Osteocyte (in vitro differentiated cells): ENCODE measurements around the gene PTPRF. TPM values are rescaled to one million over a fixed set of nuclear protein-coding genes. Genes with fewer than 3 reads are reported as not detected.
"Not testable (repeated sequence)": the region's sequence is repeated elsewhere in the genome, so short reads cannot be mapped to it uniquely, and the experiment has no call there.

Source experiments
- DNase-seq: peaks from one replicate; pipeline ENCODE4 v3.0.0; 2021; ENCODE audit warnings: mixed read lengths; ENCODE audit not compliant: unreplicated experiment; ENCODE audit errors: extremely low spot score
- H3K27ac Mint-ChIP-seq: one replicate; pipeline ENCODE4 v1.8.0; 2021; ENCODE audit warnings: mild to moderate bottlenecking, mixed read lengths; ENCODE audit not compliant: unreplicated experiment
- H3K27me3 Mint-ChIP-seq: one replicate; pipeline ENCODE4 v1.8.0; 2021; ENCODE audit warnings: mixed read lengths; ENCODE audit not compliant: unreplicated experiment
- H3K36me3 Mint-ChIP-seq: one replicate; pipeline ENCODE4 v1.8.0; 2021; ENCODE audit warnings: mixed read lengths; ENCODE audit not compliant: unreplicated experiment
- H3K4me1 Mint-ChIP-seq: one replicate; pipeline ENCODE4 v1.8.0; 2021; ENCODE audit warnings: mixed read lengths; ENCODE audit not compliant: unreplicated experiment
- H3K4me3 Mint-ChIP-seq: one replicate; pipeline ENCODE4 v1.8.0; 2021; ENCODE audit warnings: mild to moderate bottlenecking, moderate library complexity, mixed read lengths; ENCODE audit not compliant: unreplicated experiment
- H3K9me3 Mint-ChIP-seq: one replicate; pipeline ENCODE4 v1.8.0; 2021; ENCODE audit warnings: mixed read lengths; ENCODE audit not compliant: unreplicated experiment
- total RNA-seq: library from RNA; stranded (reverse); gene quantifications from 2 replicates; pipeline ENCODE4 v1.2.1, GENCODE V29; 2021
- TF ChIP-seq, protein P1 (sequence below): fragments of 200-600 bp; sonication (generic); IDR thresholded peaks from 2 replicates; pipeline ENCODE4 v1.5.0; 2021; ENCODE audit warnings: antibody characterized with exemption, mild to moderate bottlenecking, moderate library complexity

The PTPRF gene
- total RNA-seq, 1 donor from 2014 or later = 37.3 TPM

DNA sequence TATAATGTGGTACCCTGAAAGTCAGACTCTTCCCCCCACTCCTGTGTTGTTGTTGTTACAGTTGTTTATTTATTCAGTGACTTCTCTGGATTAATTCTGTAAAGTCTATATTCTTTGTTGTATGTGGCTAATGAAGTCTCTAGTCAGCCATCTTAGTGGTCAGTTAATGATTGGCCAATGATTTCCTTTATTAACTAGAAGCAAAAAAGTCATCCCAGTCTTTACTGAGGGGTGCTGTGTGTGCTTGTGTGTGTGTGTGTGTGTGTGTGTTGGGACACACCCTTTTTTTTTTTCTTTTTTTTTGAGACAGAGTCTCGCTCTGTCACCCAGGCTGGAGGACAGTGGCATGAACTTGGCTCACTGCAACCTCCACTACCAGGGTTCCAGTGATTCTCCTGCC is 39.6 kb upstream of the PTPRF start:
- no peak for DNase-seq
- Mint-ChIP-seq H3K4me3 (no peak overlapping the region), H3K4me1 (peaks cover 13% of the 10 kb centered on the region), H3K27ac (no peak overlapping the region), H3K36me3 (peaks cover 12% of the 10 kb centered on the region), H3K9me3 (peaks cover 21% of the 10 kb centered on the region), H3K27me3 (no peaks in the 10 kb centered on the region)
- TF ChIP-seq, protein P1, sequence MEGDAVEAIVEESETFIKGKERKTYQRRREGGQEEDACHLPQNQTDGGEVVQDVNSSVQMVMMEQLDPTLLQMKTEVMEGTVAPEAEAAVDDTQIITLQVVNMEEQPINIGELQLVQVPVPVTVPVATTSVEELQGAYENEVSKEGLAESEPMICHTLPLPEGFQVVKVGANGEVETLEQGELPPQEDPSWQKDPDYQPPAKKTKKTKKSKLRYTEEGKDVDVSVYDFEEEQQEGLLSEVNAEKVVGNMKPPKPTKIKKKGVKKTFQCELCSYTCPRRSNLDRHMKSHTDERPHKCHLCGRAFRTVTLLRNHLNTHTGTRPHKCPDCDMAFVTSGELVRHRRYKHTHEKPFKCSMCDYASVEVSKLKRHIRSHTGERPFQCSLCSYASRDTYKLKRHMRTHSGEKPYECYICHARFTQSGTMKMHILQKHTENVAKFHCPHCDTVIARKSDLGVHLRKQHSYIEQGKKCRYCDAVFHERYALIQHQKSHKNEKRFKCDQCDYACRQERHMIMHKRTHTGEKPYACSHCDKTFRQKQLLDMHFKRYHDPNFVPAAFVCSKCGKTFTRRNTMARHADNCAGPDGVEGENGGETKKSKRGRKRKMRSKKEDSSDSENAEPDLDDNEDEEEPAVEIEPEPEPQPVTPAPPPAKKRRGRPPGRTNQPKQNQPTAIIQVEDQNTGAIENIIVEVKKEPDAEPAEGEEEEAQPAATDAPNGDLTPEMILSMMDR = no peak

DNA sequence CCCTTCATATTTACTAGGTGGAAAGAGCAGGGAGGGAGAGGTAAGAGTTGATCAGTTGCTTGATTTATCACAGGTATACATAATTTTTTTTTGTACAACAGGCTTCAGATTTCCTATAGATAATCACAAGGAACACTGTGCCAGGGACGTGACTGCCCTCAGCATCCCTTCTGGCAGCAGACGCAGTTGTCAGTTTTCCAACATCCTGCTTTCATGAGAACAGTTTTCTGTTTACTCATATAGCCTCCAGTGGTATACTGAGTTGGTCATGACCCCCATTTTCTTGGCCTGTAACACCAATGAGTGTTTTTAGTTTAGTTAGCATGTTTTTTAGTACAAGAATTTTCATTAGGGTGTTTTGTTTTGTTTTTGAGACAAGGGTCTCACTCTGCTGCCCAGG is 37.9 kb upstream of the PTPRF start:
- TF ChIP-seq, protein P1 = no peak
- Mint-ChIP-seq H3K27ac (peak overlapping the region; percentile 3), H3K27me3 (no peaks in the 10 kb centered on the region), H3K4me3 (no peak overlapping the region), H3K4me1 (peaks cover 13% of the 10 kb centered on the region), H3K36me3 (peaks cover 10% of the 10 kb centered on the region), H3K9me3 (peaks cover 18% of the 10 kb centered on the region)
- no peak for DNase-seq

DNA sequence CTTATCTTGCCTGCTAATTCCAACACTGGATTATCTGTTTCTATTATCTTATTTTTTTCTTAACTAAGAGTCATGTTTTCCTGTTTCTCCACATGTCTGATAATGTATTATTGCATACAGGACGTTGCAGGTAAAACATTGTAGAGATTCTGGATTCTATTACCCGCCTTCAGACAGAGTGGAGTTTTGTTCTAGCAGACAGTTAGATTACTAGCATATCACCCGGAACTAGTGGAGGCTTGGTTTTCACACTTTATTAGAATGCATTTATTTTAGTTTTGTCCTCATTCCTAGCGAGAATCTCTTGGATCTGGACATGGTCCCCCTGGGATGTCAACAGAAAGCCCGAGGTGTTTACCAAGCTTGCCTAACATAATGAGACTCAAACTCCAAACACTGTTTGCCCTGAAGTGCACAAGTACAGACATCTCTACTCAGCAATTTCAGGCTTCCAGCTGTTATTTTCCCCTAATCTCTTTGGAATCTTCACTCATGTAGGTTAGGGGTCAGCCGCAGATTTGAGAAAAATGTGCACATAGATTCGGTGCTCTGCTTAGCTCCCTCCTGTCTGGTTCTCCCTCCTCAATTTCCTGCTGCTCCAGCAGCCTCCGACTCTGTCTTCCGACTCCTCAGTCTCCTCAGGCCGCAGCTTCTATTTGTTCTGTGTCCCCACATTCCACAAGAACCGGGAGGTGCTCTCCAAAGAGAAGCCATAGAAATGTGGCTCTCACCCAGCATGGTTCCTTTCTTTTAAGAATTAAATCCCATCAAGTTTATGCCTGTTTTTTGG is 36.8 kb upstream of the PTPRF start:
- peaks cover 12% of the 10 kb centered on the region for H3K9me3 Mint-ChIP-seq
- peak overlapping the region; percentile 64 for H3K27ac Mint-ChIP-seq
- peak overlapping the region; percentile 18 for H3K4me3 Mint-ChIP-seq
- H3K4me1 Mint-ChIP-seq = peaks cover 13% of the 10 kb centered on the region
- H3K36me3 Mint-ChIP-seq = peaks cover 4% of the 10 kb centered on the region
- H3K27me3 Mint-ChIP-seq = no peaks in the 10 kb centered on the region
- TF ChIP-seq, protein P1 = no peak
- no peak for DNase-seq

DNA sequence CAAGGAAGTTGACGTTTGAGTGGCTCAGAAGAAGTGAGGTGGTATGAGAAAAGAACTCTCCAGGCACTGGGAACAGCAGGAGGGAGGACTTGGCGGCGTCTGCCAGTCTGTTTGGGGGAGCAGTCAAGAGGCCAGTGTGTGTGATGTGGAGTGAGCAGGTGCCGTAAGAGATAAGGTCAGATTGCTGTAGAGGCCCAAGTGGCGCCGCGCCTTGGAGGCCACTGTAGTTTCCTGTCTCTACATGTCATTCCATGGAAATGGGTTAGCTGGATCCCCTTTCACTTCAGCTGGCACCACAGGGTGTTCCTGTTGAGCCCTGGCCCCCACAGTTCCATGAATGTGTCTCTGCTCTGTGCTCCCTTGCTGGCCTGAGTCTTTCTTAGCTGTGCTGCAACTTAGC is 35.5 kb upstream of the PTPRF start:
- H3K36me3 Mint-ChIP-seq = peaks cover 2% of the 10 kb centered on the region
- peaks cover 7% of the 10 kb centered on the region for H3K9me3 Mint-ChIP-seq
- TF ChIP-seq, protein P1 = no peak
- H3K27ac Mint-ChIP-seq = no peak overlapping the region
- DNase-seq = peak; percentile 60
- peaks cover 13% of the 10 kb centered on the region for H3K4me1 Mint-ChIP-seq
- H3K27me3 Mint-ChIP-seq = no peaks in the 10 kb centered on the region
- no peak overlapping the region for H3K4me3 Mint-ChIP-seq

DNA sequence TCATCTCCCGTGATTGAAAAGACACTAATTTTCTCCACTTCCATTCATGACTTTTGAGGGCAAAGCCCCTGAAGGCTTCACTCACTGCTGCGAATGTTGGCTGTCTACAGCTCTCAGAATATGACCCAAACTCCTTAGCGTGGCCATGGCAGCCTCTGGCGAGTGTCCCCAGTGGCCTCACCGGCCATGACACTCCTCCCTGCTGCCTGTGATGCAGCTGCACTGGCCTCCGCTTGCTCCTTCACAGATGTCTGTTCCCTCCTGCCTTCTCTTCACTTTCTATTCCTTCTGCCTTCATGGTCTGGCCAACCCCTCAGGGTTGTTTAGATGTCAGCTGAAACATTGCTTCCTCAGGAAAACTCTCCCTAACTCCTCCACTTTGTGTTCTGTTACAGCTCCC is 30.8 kb upstream of the PTPRF start:
- no peaks in the 10 kb centered on the region for H3K36me3 Mint-ChIP-seq
- H3K4me3 Mint-ChIP-seq = no peak overlapping the region
- TF ChIP-seq, protein P1 = no peak
- H3K27me3 Mint-ChIP-seq = no peaks in the 10 kb centered on the region
- peak; percentile 64 for DNase-seq
- no peak overlapping the region for H3K27ac Mint-ChIP-seq
- no peaks in the 10 kb centered on the region for H3K9me3 Mint-ChIP-seq
- H3K4me1 Mint-ChIP-seq = no peaks in the 10 kb centered on the region

DNA sequence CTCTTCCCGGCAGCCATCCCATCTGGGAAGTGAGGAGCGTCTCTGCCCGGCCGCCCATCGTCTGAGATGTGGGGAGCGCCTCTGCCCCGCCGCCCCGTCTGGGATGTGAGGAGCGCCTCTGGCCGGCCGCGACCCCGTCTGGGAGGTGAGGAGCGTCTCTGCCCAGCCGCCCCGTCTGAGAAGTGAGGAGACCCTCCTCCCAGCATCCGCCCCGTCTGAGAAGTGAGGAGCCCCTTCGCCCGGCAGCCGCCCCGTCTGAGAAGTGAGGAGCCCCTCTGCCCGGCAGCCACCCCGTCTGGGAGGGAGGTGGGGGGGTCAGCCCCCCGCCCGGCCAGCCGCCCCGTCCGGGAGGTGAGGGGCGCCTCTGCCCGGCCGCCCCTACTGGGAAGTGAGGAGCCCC is 28.9 kb upstream of the PTPRF start:
- not testable (repeated sequence) for H3K36me3 Mint-ChIP-seq, H3K27ac Mint-ChIP-seq, H3K4me1 Mint-ChIP-seq, H3K27me3 Mint-ChIP-seq, H3K4me3 Mint-ChIP-seq, H3K9me3 Mint-ChIP-seq
- peak; percentile 64 for DNase-seq
